ENCODE data around the gene SFTPA1.
"Not testable (repeated sequence)": the region's sequence is repeated elsewhere in the genome, so short reads cannot be mapped to it uniquely, and the experiment has no call there.

SFTPA1 gene

DNA sequence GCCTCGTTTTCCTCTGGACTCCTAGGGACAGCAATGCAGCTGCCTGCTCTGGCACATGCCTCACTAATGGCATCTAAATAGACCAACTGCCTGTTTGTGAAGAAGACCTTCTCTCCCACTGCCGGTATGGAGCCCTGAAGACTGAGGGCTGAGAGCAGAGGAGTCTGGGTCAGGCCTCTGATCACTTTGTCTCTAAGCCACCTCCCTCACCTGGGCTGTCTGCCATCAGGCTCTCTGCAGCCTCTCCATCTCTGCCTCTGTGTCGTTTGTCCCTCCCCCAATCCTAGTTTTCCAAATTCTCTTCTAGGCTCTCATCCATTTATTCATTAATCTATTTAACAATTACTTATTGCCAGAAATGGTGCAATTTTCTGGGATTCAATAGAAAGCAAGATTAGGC lies 15.2 kb upstream of the SFTPA1 start:
- TF ChIP-seq SUZ12 (IDR thresholded peaks at IDR 0.05; ENCODE audit: extremely low read depth, insufficient read depth, insufficient read length) (no peak), YY1 (IDR thresholded peaks at IDR 0.05; ENCODE audit: insufficient read depth, insufficient read length) (no peak), ZNF274 (IDR thresholded peaks at IDR 0.05; ENCODE audit: low read depth, low read length) (no peak)
- Histone ChIP-seq H3K36me3 (ENCODE audit: insufficient read depth, insufficient read length, low read length) (no peaks in the 10 kb centered on the region), H3K9me3 (ENCODE audit: insufficient read depth, low read length) (peaks cover 12% of the 10 kb centered on the region), H3K27me3 (ENCODE audit: insufficient read depth, insufficient read length) (peaks cover 6% of the 10 kb centered on the region), H3K4me3 (ENCODE audit: insufficient read length, low read depth) (no peak overlapping the region), H3K9ac (ENCODE audit: insufficient read length, low read depth) (no peak overlapping the region), H3K4me1 (ENCODE audit: insufficient read depth, insufficient read length) (no peaks in the 10 kb centered on the region)
- DNase-seq (ENCODE audit: low read depth, low spot score) = no peak

DNA sequence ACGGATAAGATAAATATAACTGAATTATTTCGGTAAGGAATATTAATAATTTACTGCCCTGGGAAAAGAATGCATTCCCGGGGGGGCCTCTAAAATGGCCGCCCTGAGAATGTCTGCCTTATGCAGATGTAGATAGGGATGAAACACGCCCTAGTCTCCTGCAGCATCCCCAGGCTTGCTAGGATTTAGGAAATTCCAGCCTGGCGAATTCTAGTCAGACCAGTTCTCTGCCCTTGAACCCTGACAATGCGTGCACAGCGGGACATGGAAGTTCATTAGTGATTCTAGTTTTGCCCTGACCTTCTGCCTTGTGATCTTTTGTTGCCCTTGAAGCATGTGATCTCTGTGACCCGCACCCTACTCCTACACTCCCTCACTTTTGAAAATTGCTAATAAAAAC lies 11.1 kb upstream of the SFTPA1 start:
- not testable (repeated sequence) for H3K27me3 ChIP-seq (ENCODE audit: insufficient read depth, insufficient read length); H3K36me3 ChIP-seq (ENCODE audit: insufficient read depth, insufficient read length, low read length); H3K4me1 ChIP-seq (ENCODE audit: insufficient read depth, insufficient read length); H3K4me3 ChIP-seq (ENCODE audit: insufficient read length, low read depth); H3K9ac ChIP-seq (ENCODE audit: insufficient read length, low read depth); DNase-seq (ENCODE audit: low read depth, low spot score)
- peaks cover 19% of the 10 kb centered on the region for H3K9me3 ChIP-seq (ENCODE audit: insufficient read depth, low read length)

DNA sequence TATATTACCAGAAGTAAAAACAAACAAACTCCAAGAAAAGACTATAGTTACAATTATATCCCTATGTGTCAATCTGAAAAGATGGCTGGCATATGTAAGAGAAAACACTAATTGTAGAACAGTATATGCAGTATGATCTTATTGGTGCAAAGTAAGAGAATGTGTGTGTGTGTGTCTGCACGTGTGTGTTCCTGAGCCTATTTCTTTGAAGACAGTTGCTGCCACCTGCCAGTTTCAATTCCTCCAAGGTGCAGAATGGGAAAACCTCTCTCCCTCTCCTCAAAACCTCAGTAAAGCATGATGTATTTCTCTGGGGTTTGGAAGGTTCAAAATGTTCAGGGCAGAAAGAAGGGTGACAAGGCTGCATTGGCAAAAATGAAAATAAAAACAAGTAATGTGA lies 8.8 kb upstream of the SFTPA1 start:
- H3K4me1 ChIP-seq (ENCODE audit: insufficient read depth, insufficient read length) = no peaks in the 10 kb centered on the region

DNA sequence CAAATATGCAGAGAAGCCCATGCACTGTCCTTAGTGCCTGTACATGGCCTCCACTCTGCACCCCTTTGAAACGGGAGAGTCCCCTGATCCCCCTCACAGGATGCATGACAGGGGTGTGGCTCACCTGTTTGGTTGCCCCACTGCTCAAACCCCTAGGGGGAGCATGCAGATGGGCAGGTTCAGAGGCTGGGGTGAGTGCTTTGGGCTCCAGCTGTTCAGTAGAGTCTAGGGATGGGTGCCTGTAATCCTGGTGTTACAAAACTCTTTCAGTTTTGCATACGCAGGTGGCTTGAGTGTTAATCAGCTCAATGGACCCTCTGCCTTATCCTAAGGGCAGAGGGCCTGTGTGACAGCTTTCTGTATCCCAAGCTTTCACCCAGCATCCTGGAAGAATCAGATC lies 7.8 kb upstream of the SFTPA1 start:
- Histone ChIP-seq H3K9me3 (ENCODE audit: insufficient read depth, low read length) (peaks cover 10% of the 10 kb centered on the region), H3K27me3 (ENCODE audit: insufficient read depth, insufficient read length) (peaks cover 2% of the 10 kb centered on the region), H3K9ac (ENCODE audit: insufficient read length, low read depth) (no peak overlapping the region), H3K4me1 (ENCODE audit: insufficient read depth, insufficient read length) (no peaks in the 10 kb centered on the region), H3K4me3 (ENCODE audit: insufficient read length, low read depth) (no peak overlapping the region), H3K36me3 (ENCODE audit: insufficient read depth, insufficient read length, low read length) (no peaks in the 10 kb centered on the region)
- TF ChIP-seq SUZ12 (IDR thresholded peaks at IDR 0.05; ENCODE audit: extremely low read depth, insufficient read depth, insufficient read length) (no peak), YY1 (IDR thresholded peaks at IDR 0.05; ENCODE audit: insufficient read depth, insufficient read length) (no peak), ZNF274 (IDR thresholded peaks at IDR 0.05; ENCODE audit: low read depth, low read length) (no peak)
- no peak for DNase-seq (ENCODE audit: low read depth, low spot score)

More for the DNA sequence above, 8.8 kb upstream of the SFTPA1 start:
- Histone ChIP-seq H3K4me3 (ENCODE audit: insufficient read length, low read depth) (no peak overlapping the region), H3K36me3 (ENCODE audit: insufficient read depth, insufficient read length, low read length) (no peaks in the 10 kb centered on the region), H3K9me3 (ENCODE audit: insufficient read depth, low read length) (peaks cover 19% of the 10 kb centered on the region), H3K9ac (ENCODE audit: insufficient read length, low read depth) (no peak overlapping the region), H3K27me3 (ENCODE audit: insufficient read depth, insufficient read length) (peaks cover 6% of the 10 kb centered on the region)
- TF ChIP-seq SUZ12 (IDR thresholded peaks at IDR 0.05; ENCODE audit: extremely low read depth, insufficient read depth, insufficient read length) (no peak), ZNF274 (IDR thresholded peaks at IDR 0.05; ENCODE audit: low read depth, low read length) (no peak), YY1 (IDR thresholded peaks at IDR 0.05; ENCODE audit: insufficient read depth, insufficient read length) (no peak)
- no peak for DNase-seq (ENCODE audit: low read depth, low spot score)

DNA sequence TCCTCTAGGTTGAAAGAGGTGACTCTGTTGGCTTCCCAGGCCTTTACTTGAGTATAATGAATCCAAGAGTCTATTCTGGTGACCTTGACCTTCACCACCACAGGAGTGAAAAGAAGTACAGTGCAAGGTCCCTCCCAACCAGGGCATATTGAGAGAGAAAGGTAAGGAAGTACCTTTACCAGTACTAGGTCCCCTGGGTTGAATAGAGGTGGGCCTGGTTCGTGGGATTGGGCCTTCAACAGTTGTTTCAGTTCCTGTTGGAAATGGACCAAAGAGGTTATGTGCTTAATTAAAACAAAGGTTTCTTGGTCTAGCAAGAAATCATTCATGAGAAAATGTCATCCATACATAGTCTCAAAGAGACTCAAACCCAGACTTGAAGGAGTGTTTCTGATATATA lies 6.4 kb upstream of the SFTPA1 start:
- Histone ChIP-seq H3K36me3 (ENCODE audit: insufficient read depth, insufficient read length, low read length) (no peaks in the 10 kb centered on the region), H3K9me3 (ENCODE audit: insufficient read depth, low read length) (peaks cover 7% of the 10 kb centered on the region; the same call in 1 of the 2 replicates), H3K27me3 (ENCODE audit: insufficient read depth, insufficient read length) (peaks cover 2% of the 10 kb centered on the region), H3K4me3 (ENCODE audit: insufficient read length, low read depth) (no peak overlapping the region), H3K9ac (ENCODE audit: insufficient read length, low read depth) (no peak overlapping the region), H3K4me1 (ENCODE audit: insufficient read depth, insufficient read length) (no peaks in the 10 kb centered on the region)
- no peak for TF ChIP-seq SUZ12 (IDR thresholded peaks at IDR 0.05; ENCODE audit: extremely low read depth, insufficient read depth, insufficient read length)
- no peak for TF ChIP-seq YY1 (IDR thresholded peaks at IDR 0.05; ENCODE audit: insufficient read depth, insufficient read length)
- no peak for TF ChIP-seq ZNF274 (IDR thresholded peaks at IDR 0.05; ENCODE audit: low read depth, low read length)
- no peak for DNase-seq (ENCODE audit: low read depth, low spot score)

DNA sequence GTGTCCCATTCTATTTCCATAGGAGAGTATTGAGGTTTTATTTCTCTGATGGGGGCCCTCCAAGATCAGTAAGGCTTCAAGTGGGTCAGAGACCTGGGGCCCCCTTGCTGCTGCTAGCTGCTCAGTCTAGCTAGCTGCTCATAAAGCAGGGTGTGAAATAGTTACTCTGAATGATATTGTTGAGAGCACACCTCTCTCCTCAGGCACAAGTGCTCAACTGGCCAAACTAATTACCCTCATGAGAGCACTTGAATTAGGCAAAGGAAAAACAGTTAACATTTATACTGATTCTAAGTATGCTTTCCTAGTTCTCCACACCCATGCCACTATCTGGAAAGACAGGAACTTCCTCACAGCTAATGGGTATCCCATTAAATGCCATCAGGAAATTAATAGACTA lies 5.4 kb upstream of the SFTPA1 start:
- H3K36me3 ChIP-seq (ENCODE audit: insufficient read depth, insufficient read length, low read length) = no peaks in the 10 kb centered on the region
- H3K9ac ChIP-seq (ENCODE audit: insufficient read length, low read depth) = no peak overlapping the region
- H3K9me3 ChIP-seq (ENCODE audit: insufficient read depth, low read length) = peaks cover 7% of the 10 kb centered on the region; the same call in 1 of the 2 replicates
- no peak overlapping the region for H3K4me3 ChIP-seq (ENCODE audit: insufficient read length, low read depth)
- no peaks in the 10 kb centered on the region for H3K4me1 ChIP-seq (ENCODE audit: insufficient read depth, insufficient read length)
- peaks cover 2% of the 10 kb centered on the region for H3K27me3 ChIP-seq (ENCODE audit: insufficient read depth, insufficient read length)
- TF ChIP-seq SUZ12 (IDR thresholded peaks at IDR 0.05; ENCODE audit: extremely low read depth, insufficient read depth, insufficient read length) (no peak), YY1 (IDR thresholded peaks at IDR 0.05; ENCODE audit: insufficient read depth, insufficient read length) (no peak), ZNF274 (IDR thresholded peaks at IDR 0.05; ENCODE audit: low read depth, low read length) (no peak)
- no peak for DNase-seq (ENCODE audit: low read depth, low spot score)

DNA sequence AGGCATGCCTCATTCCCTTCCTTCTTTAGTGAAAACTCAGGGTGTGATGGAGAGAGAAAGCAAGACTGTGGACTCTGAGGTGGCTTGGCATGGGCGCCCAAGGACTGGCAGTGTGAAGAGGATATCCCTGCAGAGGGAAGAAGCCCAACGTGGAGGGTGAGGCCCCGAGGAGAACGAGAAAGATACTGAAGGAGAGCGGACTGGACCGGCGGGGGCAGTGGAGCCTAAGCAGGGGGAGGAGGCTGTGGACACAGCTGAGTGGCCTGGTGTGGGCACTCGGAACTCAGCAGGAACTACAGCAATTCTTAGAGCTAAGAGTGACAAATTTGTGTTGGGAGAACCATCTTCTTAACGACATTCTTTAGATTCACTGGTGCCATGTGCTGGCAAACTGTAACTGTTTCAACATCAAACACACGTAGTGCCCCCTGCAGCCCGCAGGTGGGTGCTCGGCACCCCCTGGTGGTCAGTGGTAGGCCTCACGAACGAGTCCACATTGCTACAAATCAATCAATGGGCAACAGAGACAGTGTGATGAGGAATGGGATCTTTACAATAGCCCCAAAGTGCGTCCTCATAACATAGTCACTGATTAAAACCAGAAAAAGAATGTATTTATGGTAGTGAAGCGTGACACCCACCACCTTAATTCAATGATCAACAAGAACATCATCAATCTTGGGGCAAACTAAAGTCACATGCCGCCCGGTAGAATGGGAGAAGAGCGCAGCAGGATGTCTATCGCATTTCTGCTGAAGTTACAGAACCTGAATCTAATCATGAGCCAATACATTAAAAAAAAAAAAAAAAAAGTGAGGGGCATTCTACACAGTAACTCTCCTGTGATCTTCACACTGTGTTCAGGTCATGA lies 2.0 kb upstream of the SFTPA1 start:
- no peak for DNase-seq (ENCODE audit: low read depth, low spot score)
- TF ChIP-seq YY1 (IDR thresholded peaks at IDR 0.05; ENCODE audit: insufficient read depth, insufficient read length) (no peak), SUZ12 (IDR thresholded peaks at IDR 0.05; ENCODE audit: extremely low read depth, insufficient read depth, insufficient read length) (no peak), ZNF274 (IDR thresholded peaks at IDR 0.05; ENCODE audit: low read depth, low read length) (no peak)
- no peak overlapping the region for H3K4me3 ChIP-seq (ENCODE audit: insufficient read length, low read depth)
- no peak overlapping the region for H3K9ac ChIP-seq (ENCODE audit: insufficient read length, low read depth)
- no peaks in the 10 kb centered on the region for H3K27me3 ChIP-seq (ENCODE audit: insufficient read depth, insufficient read length)
- H3K4me1 ChIP-seq (ENCODE audit: insufficient read depth, insufficient read length) = no peaks in the 10 kb centered on the region
- no peaks in the 10 kb centered on the region for H3K9me3 ChIP-seq (ENCODE audit: insufficient read depth, low read length)
- no peaks in the 10 kb centered on the region for H3K36me3 ChIP-seq (ENCODE audit: insufficient read depth, insufficient read length, low read length)

DNA sequence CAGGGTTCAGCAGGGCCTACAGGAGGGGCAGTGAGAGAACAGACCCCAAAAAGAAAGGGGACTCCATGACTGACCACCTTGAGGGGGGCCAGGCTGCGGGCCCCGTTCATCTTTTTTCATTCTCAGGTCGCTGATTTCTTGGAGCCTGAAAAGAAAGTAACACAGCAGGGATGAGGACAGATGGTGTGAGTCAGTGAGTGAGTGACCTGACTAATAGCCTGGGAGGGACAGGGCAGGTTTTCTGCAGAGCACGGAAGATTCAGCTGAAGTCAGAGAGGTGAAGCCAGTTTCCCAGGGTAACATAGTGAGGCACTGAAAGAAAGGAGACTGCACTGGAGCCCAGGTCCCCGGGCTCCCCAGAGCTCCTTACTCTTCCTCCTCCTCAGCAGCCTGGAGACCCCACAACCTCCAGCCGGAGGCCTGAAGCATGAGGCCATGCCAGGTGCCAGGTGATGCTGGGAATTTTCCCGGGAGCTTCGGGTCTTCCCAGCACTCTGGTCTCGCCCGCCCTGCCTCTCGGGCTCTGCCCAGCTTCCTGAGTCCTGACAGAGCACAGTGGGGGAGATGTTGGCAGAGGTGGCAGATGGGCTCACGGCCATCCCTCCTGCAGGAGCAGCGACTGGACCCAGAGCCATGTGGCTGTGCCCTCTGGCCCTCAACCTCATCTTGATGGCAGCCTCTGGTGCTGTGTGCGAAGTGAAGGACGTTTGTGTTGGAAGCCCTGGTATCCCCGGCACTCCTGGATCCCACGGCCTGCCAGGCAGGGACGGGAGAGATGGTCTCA lies 646 bp downstream of the SFTPA1 start:
- H3K9me3 ChIP-seq (ENCODE audit: insufficient read depth, low read length); H3K9ac ChIP-seq (ENCODE audit: insufficient read length, low read depth); H3K27me3 ChIP-seq (ENCODE audit: insufficient read depth, insufficient read length); H3K4me3 ChIP-seq (ENCODE audit: insufficient read length, low read depth); H3K36me3 ChIP-seq (ENCODE audit: insufficient read depth, insufficient read length, low read length); H3K4me1 ChIP-seq (ENCODE audit: insufficient read depth, insufficient read length); DNase-seq (ENCODE audit: low read depth, low spot score): not testable (repeated sequence)
